HG03558 (cell line): ENCODE measurements around the gene NCR2.

ENCODE experiments used
- ATAC-seq: cut with Tn5 transposase; IDR thresholded peaks from one replicate; pipeline ENCODE4 v1.9.1; 2021; ENCODE audit warnings: moderate number of reproducible peaks; ENCODE audit not compliant: unreplicated experiment; ENCODE audit errors: extremely low read depth

Gene NCR2

DNA sequence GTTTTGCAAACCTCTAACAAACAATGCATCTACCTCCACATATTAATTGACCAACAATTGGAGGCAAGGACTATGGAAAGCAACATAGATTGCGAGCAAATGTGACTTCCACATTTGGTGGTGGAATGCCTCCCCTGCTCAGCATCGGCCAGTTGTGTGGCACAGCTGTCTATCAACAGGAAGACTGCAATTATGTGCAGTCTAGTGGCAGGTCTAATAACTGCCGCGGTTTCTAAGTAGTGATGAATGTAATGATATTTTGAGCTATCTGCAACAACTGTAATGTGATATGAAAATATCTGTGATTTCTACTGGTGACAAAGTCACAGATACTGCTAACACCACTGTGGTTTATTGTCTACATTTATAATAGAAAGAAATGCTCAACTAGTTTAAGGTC lies 56.8 kb downstream of the NCR2 start:
- no peak for ATAC-seq

DNA sequence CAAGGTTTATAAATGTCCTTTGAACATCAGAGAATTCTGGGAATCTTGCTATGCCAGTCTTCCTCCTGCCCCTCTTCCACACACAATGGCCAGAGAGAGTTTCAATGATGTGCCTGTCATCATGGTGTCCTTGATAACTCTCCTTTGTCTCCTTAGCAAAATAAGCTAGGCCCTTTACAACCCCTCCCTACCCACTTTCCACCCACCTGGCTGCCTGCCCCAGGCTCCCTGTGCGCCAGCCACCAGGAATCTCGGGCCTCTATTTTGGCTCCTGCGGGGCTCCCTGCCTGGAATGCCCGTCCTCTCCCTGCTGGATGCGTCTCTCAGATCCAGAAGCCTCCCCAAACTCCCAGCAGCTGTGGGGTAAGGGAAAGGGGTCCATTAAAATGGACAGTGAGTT lies 60.9 kb downstream of the NCR2 start:
- ATAC-seq = no peak

DNA sequence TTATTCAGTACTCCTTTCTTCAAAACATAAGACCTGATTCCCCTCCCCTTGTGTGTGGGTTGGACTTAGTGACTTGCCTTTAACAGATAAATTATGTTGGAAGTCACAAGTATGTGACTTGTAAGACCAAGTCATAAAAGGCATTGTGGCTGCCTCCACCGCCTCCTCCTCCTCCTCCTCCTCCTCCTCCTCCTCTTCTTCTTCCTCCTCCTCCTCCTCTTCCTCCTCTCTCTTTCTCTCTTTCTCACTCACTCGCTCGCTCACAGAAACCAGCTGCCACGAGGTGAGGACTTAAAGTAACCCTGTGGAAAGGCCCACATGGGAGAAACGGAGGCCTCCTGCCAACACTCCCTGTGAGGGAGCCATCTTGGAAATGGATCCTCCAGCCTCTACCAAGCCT lies 64.0 kb downstream of the NCR2 start:
- ATAC-seq = no peak
